GM19238 (cell line): ENCODE measurements around the gene HNRNPL.
"Not testable (repeated sequence)": the region's sequence is repeated elsewhere in the genome, so short reads cannot be mapped to it uniquely, and the experiment has no call there.

ENCODE experiments used
- DNase-seq: peaks from one replicate; pipeline ENCODE4 v3.0.0; 2011; ENCODE audit warnings: low spot score; ENCODE audit not compliant: insufficient read length

HNRNPL gene

DNA sequence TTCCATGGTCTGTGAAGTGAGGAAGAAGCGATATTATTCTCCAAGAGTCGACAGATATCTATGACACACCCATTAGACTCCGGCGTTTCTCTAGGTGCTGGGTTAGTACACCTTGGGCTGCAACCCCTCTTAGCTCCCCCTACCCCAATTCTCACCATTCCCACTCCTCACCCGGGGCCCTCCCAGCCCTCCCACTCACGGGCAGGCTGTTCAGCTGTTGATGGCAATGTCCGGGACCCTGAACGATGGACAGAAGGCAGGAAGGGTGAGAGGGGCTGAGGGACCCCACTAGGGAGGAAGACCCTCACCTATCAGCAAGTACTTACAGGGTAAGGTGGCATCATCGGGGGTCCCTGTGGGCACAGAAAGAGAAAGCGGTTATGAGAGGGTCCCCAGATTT, 46.2 kb downstream of the HNRNPL start:
- no peak for DNase-seq

- DNase-seq: no peak
Measured at GRCh38 chr19:38801359-38802095, 48.3 kb downstream of the HNRNPL start.

DNA sequence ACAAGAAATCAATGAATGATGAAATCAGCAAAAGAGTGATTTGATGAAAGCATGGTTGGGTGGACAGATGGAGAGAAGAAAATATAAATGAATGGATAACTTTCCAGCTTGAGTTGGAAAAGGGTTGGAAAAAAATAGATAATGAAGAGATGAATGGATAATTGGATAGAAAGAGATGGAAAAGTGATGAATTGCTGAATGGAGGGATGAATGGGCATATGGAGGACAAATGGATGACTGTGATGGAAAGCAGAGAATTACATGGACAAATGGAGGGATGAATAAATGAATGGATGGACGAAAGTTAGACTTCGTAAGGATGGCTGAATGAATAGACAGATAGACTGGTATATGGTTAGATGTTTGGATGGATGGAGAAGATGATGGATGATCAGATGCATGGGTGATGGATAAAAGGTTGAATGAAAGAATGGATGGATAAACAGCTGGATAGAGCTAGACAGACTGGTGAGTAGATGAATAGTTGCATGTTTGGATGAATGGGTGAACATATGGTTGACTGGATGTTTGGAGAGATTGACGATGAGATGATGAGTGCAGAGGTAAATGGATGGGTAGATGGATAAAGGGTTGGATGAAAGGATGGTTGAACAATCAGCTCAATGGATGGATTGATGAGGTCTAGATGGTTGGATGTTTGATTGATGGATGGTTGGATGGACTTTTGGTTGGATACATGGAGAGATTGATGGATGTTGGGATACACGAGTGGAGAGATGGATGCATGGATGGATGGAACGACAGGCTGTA, 49.0 kb downstream of the HNRNPL start:
- DNase-seq: no peak

DNA sequence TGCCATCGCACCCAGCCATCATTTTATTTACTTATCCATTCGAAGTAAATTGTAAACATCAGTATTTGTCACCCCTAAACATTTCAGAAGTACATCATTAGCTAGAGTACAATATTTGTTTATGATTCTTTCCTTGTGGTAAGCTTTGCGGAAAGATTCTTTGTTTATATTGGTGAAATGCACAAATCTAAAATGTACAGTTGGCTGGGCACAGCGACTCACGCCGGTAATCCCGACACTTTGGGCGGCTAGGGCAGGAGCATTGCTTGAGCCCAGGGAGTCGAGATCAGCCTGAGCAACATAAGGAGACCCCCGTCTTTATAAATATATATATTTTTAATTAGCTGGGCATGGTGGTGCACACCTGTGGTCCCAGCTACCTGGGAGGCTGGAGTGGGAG, 50.7 kb downstream of the HNRNPL start:
- DNase-seq: no peak

- DNase-seq: not testable (repeated sequence)
Measured at GRCh38 chr19:38797781-38798180, 52.0 kb downstream of the HNRNPL start.

GRCh38 chr19:38796154-38796553, 53.6 kb downstream of the HNRNPL start:
- DNase-seq: no peak

GRCh38 chr19:38795549-38795948, 54.2 kb downstream of the HNRNPL start:
- DNase-seq: no peak

DNA sequence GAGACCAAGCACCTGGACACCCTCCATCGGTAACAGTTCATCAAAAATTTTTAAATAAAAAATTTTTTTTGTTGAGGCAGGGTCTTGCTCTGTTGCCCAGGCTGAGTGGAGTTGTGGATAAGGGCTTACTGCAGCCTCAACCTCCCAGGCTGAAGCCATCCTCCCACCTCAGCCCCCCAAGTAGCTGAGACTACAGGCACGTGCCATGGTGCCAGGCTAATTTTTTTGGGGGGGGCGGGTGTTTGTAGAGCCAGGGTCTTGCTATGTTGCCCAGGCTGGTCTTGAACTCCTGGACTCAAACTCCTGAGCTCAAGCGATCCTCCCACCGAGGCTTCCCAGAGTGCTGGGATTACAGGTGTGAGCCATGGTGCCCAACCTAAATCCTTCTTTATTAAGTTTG, 56.1 kb downstream of the HNRNPL start:
- no peak for DNase-seq

GRCh38 chr19:38793177-38793576, 56.6 kb downstream of the HNRNPL start:
- DNase-seq: no peak

GRCh38 chr19:38792250-38793111, 57.3 kb downstream of the HNRNPL start:
- DNase-seq: no peak

DNA sequence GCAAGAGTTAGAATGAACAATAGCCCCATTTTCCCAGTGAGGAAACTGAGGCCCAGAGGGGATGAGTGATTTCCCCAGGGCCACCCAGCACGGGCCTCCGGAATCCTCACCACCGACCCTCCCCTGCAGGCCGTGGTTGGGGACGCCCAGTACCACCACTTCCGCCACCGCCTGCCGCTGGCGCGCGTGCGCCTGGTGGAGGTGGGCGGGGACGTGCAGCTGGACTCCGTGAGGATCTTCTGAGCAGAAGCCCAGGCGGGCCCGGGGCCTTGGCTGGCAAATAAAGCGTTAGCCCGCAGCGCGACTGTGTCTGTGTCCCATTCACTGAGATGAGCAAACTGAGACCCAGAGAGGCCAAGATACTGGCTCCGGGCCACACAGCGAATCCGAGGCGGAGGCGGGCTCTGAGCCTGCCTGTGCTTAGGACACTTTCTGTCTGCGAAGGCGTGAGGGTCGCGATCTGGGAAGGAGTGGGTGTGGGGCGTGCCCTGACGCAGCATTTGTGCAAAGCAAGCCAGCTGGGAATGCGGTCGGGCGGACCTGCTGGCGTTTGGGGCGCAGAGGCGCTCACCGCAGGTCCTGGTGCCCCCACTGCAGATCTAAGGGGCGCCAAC, 58.2 kb downstream of the HNRNPL start:
- DNase-seq: not testable (repeated sequence)

GRCh38 chr19:38790507-38791403, 59.0 kb downstream of the HNRNPL start:
- not testable (repeated sequence) for DNase-seq

DNA sequence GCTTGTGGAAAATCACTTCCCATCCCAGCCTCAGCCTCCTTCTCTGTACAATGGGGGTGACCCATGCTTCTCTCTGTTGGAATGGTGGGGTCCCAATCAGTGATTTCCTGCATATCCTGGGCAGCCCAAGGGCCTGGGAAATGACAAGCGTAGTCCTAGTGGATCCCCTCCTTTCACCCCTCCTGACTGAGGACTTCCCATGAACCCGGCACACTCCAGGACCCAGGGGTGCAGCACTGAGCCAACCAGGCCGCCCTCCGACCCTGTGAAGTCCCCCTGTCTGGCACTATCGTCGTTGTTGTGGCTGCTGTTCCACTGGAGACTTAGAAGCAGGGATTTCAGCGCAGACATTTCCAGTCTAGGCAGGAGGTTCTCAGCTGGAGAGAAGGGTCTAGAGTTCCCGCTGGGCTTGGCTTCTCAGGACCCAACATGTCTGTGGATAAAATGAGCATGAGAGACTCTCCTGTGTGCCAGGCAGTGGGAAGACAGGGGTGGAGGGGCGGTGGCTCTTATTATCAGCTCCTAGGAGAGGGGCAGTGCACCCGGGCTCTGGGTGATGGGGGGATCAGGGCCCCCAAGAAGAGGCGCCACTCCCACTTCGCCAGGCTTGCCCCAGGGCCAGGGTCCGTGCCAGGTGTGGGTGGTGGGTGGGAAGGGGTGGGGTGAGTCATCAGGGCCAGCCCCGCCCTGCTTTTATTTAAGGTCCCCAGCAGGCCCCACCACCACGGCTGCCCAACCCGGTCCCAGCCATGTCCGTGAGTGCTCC, 61.1 kb downstream of the HNRNPL start, which contains the start of gene LGALS7B:
Gene LGALS7B (plus strand): TSS at position 723 of the 766 bp plus-strand sequence. CDS start 27 bp downstream, at position 750.
- DNase-seq: no peak

- DNase-seq: no peak
Measured at GRCh38 chr19:38786572-38787265, 63.1 kb downstream of the HNRNPL start.
